Neural cell (in vitro differentiated cells): ENCODE data around the gene YPEL5.

Source experiments
- CTCF ChIP-seq: fragments of 450-650 bp; IDR thresholded peaks from 2 replicates; pipeline ENCODE4 v1.5.1; 2014; ENCODE audit warnings: antibody characterized with exemption, mild to moderate bottlenecking, moderate library complexity; ENCODE audit not compliant: poor library complexity, severe bottlenecking
- EZH2 ChIP-seq: fragments of 200-600, 300-800 bp; shearing (Covaris generic), sonication (generic); IDR thresholded peaks from 2 replicates; pipeline ENCODE4 v1.6.1; 2014; ENCODE audit warnings: antibody characterized with exemption, low read length, borderline replicate concordance, mild to moderate bottlenecking; ENCODE audit not compliant: insufficient read depth, poor library complexity, severe bottlenecking
- POLR2AphosphoS5 ChIP-seq: IDR thresholded peaks from 2 replicates; pipeline ENCODE4 v1.6.1; 2012
- REST ChIP-seq: IDR thresholded peaks from 2 replicates; pipeline ENCODE4 v1.6.1; 2012; ENCODE audit warnings: borderline replicate concordance

GRCh38 chr2:30155889-30156658, 9.3 kb downstream of the YPEL5 start:
- no peak for TF ChIP-seq REST
- TF ChIP-seq CTCF, result no peak
- no peak for TF ChIP-seq EZH2
- no peak for TF ChIP-seq POLR2AphosphoS5
